Natural killer cell treated with Interleukin-12 subunit alpha and Interleukin-12 subunit beta and Interleukin-15 and Interleukin-18, amount 100 ng/mL, for 72 hours (primary cell): ENCODE measurements around the gene LIG1. TPM values are rescaled to one million over a fixed set of nuclear protein-coding genes. Genes with fewer than 3 reads are reported as not detected.

Experiments
- total RNA-seq, 2 donors: library from RNA; stranded (reverse); gene quantifications; one replicate each; pipeline ENCODE4 v1.2.3, GENCODE V29; 2022

The LIG1 gene
- total RNA-seq, 2 donors from 2014 or later = 65.8 to 172 TPM

Other genes starting within 250 kb of the LIG1 start
- not detected for gene BSPH1, start 178.2 kb downstream of the LIG1 start, total RNA-seq
- not detected for gene ELSPBP1, start 175.7 kb downstream of the LIG1 start, total RNA-seq
- not detected for gene CABP5, start 126.3 kb downstream of the LIG1 start, total RNA-seq
- 10 to 100 TPM in 1 of 2 donors, 1 to 10 TPM in 1; 8.2 to 17.2 TPM for gene PLA2G4C, start 59.5 kb downstream of the LIG1 start, total RNA-seq
- gene ZSWIM9, start 336 bp upstream of the LIG1 start, total RNA-seq = 10 to 100 TPM in 1 of 2 donors, 1 to 10 TPM in 1; 6.2 to 16.8 TPM
- 100 to 1,000 TPM; 172 to 176 TPM for gene CARD8, start 85.6 kb upstream of the LIG1 start, total RNA-seq
- under 1 TPM in 1 of 2 donors, not detected in 1; 0.64 TPM for gene ZNF114, start 99.7 kb upstream of the LIG1 start, total RNA-seq
- gene EMP3, start 155.2 kb upstream of the LIG1 start, total RNA-seq = 100 to 1,000 TPM in 1 of 2 donors, 10 to 100 TPM in 1; 99.4 to 157 TPM
- gene TMEM143, start 193.6 kb upstream of the LIG1 start, total RNA-seq = 10 to 100 TPM in 1 of 2 donors, 1 to 10 TPM in 1; 6.9 to 25.5 TPM
- gene SYNGR4, start 194.0 kb upstream of the LIG1 start, total RNA-seq = under 1 TPM in 1 of 2 donors, not detected in 1; 0.45 TPM
- 10 to 100 TPM; 64.4 to 80.9 TPM for gene KDELR1, start 221.2 kb upstream of the LIG1 start, total RNA-seq
- under 1 TPM; 0.14 to 0.42 TPM for gene GRIN2D, start 223.3 kb upstream of the LIG1 start, total RNA-seq